GM12875 (cell line): ENCODE results near the gene TLCD5.

ENCODE experiments used
- H3K4me3 ChIP-seq: one replicate; pipeline ENCODE4 v1.5.1; 2011; ENCODE audit warnings: low read depth, low read length, control low read depth
- TF ChIP-seq, protein P1 (sequence below): IDR thresholded peaks from 2 replicates; pipeline ENCODE4 v1.5.1; 2011; ENCODE audit warnings: low read depth, mild to moderate bottlenecking, control low read depth, inconsistent platforms, low read length, moderate library complexity, borderline replicate concordance; ENCODE audit not compliant: insufficient read depth

TLCD5 gene

DNA sequence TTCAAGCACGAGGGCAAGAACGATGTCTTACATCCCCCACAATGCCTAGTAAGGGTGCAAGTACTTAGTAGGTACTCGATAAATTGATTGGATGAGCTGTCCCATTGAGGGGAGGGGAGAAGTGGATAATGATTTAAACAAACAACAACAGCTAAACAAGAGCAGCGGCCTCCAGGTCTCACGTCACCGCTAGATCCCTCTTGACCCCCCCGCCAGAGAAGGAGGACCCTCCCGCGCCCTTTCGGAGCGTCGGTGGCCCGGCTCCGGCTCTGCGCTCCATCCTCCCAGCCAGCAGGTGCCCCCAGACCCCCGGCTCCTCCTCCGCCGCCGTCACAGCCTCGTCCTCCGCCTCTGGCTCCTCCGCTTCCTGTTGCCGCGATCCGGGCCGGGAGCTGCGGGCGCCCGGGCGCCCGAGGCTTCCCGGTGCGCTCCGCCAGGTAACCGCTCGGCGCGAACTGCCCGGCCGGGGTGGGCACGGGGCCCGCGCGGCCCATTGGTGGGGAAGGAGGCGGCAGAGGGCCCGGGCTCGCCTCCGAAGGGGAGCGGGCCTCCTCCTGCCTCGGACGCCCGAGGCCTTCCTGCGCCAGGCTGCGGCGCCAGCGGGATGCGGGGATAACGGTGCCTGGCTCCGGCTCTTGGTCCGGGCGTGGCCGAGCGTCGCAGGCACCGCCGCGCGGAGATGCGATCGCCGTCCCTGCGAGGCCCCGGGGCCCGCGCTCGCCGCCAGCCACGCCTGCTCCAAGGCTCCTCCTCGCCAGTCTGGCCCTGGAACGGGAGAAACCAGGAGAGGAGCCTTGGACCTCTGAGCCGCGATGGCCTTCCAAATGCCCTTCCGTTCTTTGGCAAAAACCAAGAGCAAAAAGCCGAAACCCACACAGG lies at the start of gene TLCD5:
TLCD5 (plus strand) TSS at position 368 of the 879 bp plus-strand sequence. CDS start 2,143 bp downstream, outside the sequence.
- TF ChIP-seq, protein P1, sequence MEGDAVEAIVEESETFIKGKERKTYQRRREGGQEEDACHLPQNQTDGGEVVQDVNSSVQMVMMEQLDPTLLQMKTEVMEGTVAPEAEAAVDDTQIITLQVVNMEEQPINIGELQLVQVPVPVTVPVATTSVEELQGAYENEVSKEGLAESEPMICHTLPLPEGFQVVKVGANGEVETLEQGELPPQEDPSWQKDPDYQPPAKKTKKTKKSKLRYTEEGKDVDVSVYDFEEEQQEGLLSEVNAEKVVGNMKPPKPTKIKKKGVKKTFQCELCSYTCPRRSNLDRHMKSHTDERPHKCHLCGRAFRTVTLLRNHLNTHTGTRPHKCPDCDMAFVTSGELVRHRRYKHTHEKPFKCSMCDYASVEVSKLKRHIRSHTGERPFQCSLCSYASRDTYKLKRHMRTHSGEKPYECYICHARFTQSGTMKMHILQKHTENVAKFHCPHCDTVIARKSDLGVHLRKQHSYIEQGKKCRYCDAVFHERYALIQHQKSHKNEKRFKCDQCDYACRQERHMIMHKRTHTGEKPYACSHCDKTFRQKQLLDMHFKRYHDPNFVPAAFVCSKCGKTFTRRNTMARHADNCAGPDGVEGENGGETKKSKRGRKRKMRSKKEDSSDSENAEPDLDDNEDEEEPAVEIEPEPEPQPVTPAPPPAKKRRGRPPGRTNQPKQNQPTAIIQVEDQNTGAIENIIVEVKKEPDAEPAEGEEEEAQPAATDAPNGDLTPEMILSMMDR = 0 out of 2 replicates have a peak, but pooled peaks have one; percentile 6

DNA sequence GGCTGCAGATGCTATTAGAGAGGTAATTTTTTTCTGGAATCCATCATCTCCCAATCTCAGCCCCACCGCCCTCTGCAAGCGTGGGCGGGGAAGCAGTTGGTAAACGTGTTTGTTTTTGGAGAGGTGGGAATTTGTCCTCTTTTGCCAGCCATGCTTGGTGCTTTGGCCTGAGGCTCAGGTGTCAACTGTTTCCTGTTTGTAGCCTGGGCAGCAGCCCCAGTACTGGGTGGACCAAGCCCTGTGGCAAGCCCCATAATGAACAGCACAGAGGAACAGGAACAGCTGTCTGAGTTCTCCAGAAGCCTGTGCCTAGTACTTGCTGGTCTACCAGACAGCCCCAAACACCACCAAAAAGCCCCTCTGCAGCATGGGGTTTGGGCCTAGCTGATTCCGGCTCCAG lies 45.6 kb upstream of the TLCD5 start:
- TF ChIP-seq, protein P1 = no peak
- no peak overlapping the region for H3K4me3 ChIP-seq

More for the DNA sequence above, at the start of gene TLCD5:
- H3K4me3 ChIP-seq = peak within 1 kb of the TSS; percentile 86

DNA sequence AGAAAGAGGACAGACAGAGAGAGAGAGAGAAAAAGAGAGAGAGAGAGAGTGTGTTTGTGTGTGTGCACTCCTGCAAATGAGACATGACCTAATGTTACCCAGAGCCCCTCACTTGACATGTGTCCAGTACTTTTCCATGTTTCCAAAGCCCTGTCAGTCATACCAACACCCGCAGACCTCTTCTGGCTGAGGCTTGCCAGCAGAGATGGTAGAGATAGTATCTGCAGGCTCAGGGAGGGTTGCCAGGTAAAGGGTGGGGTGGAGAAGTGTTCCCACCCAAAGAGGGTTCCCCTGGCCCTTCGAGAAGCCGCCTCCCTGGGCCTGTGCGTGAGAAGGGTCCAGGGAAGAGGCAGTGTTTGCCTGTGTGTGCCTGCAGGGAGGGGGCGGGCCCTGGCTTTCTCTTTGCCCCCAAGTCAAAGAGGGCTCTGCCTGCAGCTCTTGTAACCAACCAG lies 44.5 kb upstream of the TLCD5 start:
- TF ChIP-seq, protein P1 = no peak
- no peak overlapping the region for H3K4me3 ChIP-seq

DNA sequence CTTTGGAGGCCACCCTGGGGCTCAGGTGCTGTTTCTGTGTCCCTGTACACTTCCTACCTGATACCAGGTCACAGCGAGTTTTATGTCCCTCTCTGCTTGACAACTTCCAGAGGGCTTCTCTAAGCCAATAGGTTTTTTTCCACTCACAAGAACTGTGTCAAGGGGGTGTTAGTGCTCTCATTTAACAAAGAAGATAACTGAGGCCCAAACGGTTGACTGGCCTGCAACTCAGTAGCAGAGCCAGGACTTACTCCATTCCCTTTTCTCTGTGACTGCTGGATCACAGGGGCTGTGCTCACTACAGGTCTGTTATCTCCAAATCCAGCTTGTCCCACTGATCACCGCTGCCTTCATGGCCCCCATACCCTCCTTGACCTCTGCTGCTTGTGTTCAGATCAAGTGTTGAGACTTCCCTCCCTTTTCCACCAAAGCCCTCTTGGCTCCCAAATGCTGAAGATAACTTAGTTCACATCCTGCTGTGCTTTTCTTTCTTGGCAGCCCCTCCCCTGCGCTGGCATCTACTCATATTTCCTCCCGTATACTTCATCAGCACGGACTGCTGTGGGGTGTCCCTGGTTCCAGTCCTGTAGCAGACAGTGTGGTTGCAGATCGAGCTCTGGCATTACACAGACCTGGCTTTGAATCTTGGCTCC lies 43.8 kb upstream of the TLCD5 start:
- TF ChIP-seq, protein P1 = no peak
- H3K4me3 ChIP-seq = no peak overlapping the region

DNA sequence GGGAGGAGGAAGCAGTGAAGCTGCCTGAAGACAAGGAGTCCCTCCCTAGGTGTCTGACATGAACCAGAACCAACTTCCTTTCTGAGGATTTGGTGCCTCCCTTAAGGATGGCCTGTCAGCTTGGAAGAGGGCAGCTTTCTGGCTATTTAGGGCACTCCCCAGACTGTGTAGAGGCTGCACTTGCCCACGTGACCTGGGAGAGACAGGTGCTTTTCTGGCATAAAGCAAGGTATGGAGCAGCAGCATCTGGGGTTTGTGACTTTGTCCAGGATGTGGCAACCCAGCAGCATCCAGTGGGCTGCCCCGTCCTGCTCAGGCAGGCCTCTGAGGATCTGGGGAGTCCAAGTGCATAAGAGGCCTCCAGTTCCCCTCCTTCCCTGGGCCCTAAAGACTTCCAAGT lies 42.0 kb upstream of the TLCD5 start:
- TF ChIP-seq, protein P1 = no peak

DNA sequence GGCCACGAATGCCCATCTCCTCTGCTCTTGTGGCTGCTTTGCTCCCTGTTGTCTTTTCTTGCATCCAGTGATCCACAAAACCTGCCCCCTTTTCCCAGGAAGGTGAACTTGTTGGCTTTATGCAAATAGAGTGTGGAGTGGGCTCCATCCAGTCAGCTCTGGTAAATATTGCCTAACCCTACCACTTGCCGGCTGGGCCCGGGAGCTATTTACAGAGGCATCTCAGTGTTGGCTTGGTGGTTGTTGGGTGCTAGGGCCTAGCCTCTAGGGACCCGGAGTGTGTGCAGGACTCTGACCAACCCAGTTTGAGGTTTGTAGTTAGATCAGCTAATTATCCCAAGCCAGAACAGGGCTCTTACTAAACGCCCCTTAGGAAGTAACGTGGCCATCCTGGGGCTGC lies 40.8 kb upstream of the TLCD5 start:
- H3K4me3 ChIP-seq = no peak overlapping the region
- TF ChIP-seq, protein P1 = no peak

More for the DNA sequence above, 42.0 kb upstream of the TLCD5 start:
- H3K4me3 ChIP-seq = no peak overlapping the region
